HCT116 (cell line): ENCODE data around the gene DAPP1. TPM values are rescaled to one million over a fixed set of nuclear protein-coding genes. Genes with fewer than 3 reads are reported as not detected.
A peak's percentile ranks its signal among the peaks of the same experiment; 100 is the strongest.

Experiments
- ATAC-seq: fragments of 200-7000 bp; cut with Tn5 transposase; 2 replicates; pipeline ENCODE4 v1.9.1; 2020; ENCODE audit warnings: mild to moderate bottlenecking, moderate library complexity
- BruUV-seq: library from RNA; stranded (reverse); fragments of 400-500 nt; replicated peaks from 2 replicates; lab custom pipeline; 2021; lab: Mats Ljungman, UMichigan
- CTCF ChIA-PET: fragments of 300-600 bp; sonication (Branson Sonifier 250); formaldehyde crosslinking; loops from one replicate; lab custom pipeline; 2021; ENCODE audit warnings: antibody characterized with exemption; lab: Charles Lee
- POLR2A ChIA-PET: fragments of 300-600, 350-600 bp; sonication (Branson Sonifier 250); formaldehyde crosslinking; loops from one replicate; lab custom pipeline; 2021; ENCODE audit warnings: antibody characterized with exemption; lab: Charles Lee
- RAD21 ChIA-PET, 2 experiments: fragments of 300-600 bp; sonication (Branson Sonifier 250); formaldehyde crosslinking; loops; one replicate each; lab custom pipeline; 2023; ENCODE audit warnings: low total read pairs in 2 of 2; ENCODE audit not compliant: uncharacterized antibody in 2 of 2, unreplicated experiment in 2 of 2, low non-redundant PET in 1 of 2; lab: Charles Lee
- DNase-seq: peaks from one replicate; pipeline ENCODE4 v3.0.0-alpha.2; 2010; ENCODE audit warnings: low read depth, low spot score
- H2AFZ ChIP-seq: fragments of 200-600 bp; shearing (Covaris generic), sonication (generic); 2 replicates; pipeline ENCODE4 v1.6.1; 2017; ENCODE audit warnings: low read depth, mixed run types, mixed read lengths, antibody characterized with exemption, low read length; ENCODE audit not compliant: poor library complexity, severe bottlenecking
- H3K27ac ChIP-seq: 2 replicates; pipeline ENCODE4 v1.5.1; 2012; ENCODE audit warnings: low read depth, low read length
- H3K27me3 ChIP-seq: fragments of 200-600 bp; sonication (generic); 2 replicates; pipeline ENCODE4 v1.6.1; 2016; ENCODE audit warnings: mixed run types, low read length, mixed read lengths; ENCODE audit not compliant: insufficient read depth
- H3K36me3 ChIP-seq, 2 experiments: fragments of 200-500 bp in 1 of 2; fragments of 200-600 bp in 1 of 2; sonication (Bioruptor generic) in 1 of 2; sonication (generic) in 1 of 2; 2 replicates each; pipeline versions ENCODE4 v1.5.1 to v1.6.1; 2014 to 2016; ENCODE audit warnings: low read length in 2 of 2, inconsistent platforms in 1 of 2, mixed read lengths in 1 of 2, mixed run types in 1 of 2; ENCODE audit not compliant: insufficient read depth in 2 of 2, control insufficient read depth in 1 of 2
- H3K4me1 ChIP-seq, 2 experiments: fragments of 200-600 bp in 1 of 2; sonication (generic) in 1 of 2; 2 replicates each; pipeline versions ENCODE4 v1.5.1 to v1.6.1; 2012 to 2017; ENCODE audit warnings: low read length in 2 of 2, inconsistent platforms in 1 of 2, mild to moderate bottlenecking in 1 of 2, mixed read lengths in 1 of 2, mixed run types in 1 of 2, moderate library complexity in 1 of 2; ENCODE audit not compliant: insufficient read depth in 2 of 2, control insufficient read depth in 1 of 2
- H3K4me2 ChIP-seq: fragments of 200-600 bp; sonication (generic); 2 replicates; pipeline ENCODE4 v1.6.1; 2017; ENCODE audit warnings: mixed run types, low read length, mixed read lengths
- H3K4me3 ChIP-seq, 2 experiments: fragments of 200-600 bp in 1 of 2; sonication (generic) in 1 of 2; replicated peaks in 1 of 2; 2 replicates each; pipeline ENCODE4 v1.5.1; 2011 to 2016; ENCODE audit warnings: low read length in 2 of 2, control low read depth in 1 of 2, low read depth in 1 of 2, mild to moderate bottlenecking in 1 of 2, mixed read lengths in 1 of 2, mixed run types in 1 of 2
- H3K79me2 ChIP-seq: fragments of 200-600 bp; sonication (generic); 2 replicates; pipeline ENCODE4 v1.6.1; 2017; ENCODE audit warnings: mild to moderate bottlenecking, mixed run types, low read length, moderate library complexity, mixed read lengths; ENCODE audit not compliant: insufficient read depth
- H3K9ac ChIP-seq: fragments of 200-600 bp; sonication (generic); 2 replicates; pipeline ENCODE4 v1.6.1; 2016; ENCODE audit warnings: low read length, mixed read lengths
- H3K9me2 ChIP-seq: fragments of 200-600 bp; sonication (generic), shearing (Covaris generic); 2 replicates; pipeline ENCODE4 v1.6.1; 2017; ENCODE audit warnings: mixed run types, mild to moderate bottlenecking, moderate library complexity; ENCODE audit not compliant: insufficient read depth
- H3K9me3 ChIP-seq, 2 experiments: fragments of 200-500 bp in 1 of 2; fragments of 200-600 bp in 1 of 2; sonication (Bioruptor generic) in 1 of 2; sonication (generic) in 1 of 2; 2 replicates each; pipeline ENCODE4 v1.6.1; 2014 to 2017; ENCODE audit warnings: low read length in 2 of 2, mixed read lengths in 2 of 2, inconsistent platforms in 1 of 2, low read depth in 1 of 2, mild to moderate bottlenecking in 1 of 2, mixed run types in 1 of 2, moderate library complexity in 1 of 2; ENCODE audit not compliant: control insufficient read depth in 1 of 2, insufficient read depth in 1 of 2
- H4K20me1 ChIP-seq: fragments of 200-600 bp; sonication (generic), shearing (Covaris generic); 2 replicates; pipeline ENCODE4 v1.6.1; 2017; ENCODE audit warnings: mixed run types, mild to moderate bottlenecking, moderate library complexity; ENCODE audit not compliant: insufficient read depth
- EGR1 ChIP-seq: IDR thresholded peaks from 2 replicates; pipeline ENCODE4 v1.6.1; 2012; ENCODE audit warnings: low read depth
- ELF1 ChIP-seq: IDR thresholded peaks from 2 replicates; pipeline ENCODE4 v1.6.1; 2012; ENCODE audit warnings: low read depth, borderline replicate concordance
- EZH2 ChIP-seq: fragments of 200-600 bp; sonication (generic); IDR thresholded peaks from 2 replicates; pipeline ENCODE4 v1.6.1; 2017; ENCODE audit warnings: antibody characterized with exemption, mixed run types
- EZH2phosphoT487 ChIP-seq: fragments of 200-600 bp; IDR thresholded peaks from 2 replicates; pipeline ENCODE4 v1.6.1; 2018; ENCODE audit warnings: antibody characterized with exemption, borderline replicate concordance
- POLR2AphosphoS5 ChIP-seq: IDR thresholded peaks from 2 replicates; pipeline ENCODE4 v1.6.1; 2011; ENCODE audit warnings: mild to moderate bottlenecking, low read depth, low read length, moderate library complexity
- SP1 ChIP-seq: IDR thresholded peaks from 2 replicates; pipeline ENCODE4 v1.6.1; 2012; ENCODE audit warnings: low read depth
- SRF ChIP-seq: IDR thresholded peaks from 2 replicates; pipeline ENCODE4 v1.6.1; 2012; ENCODE audit warnings: low read depth
- TCF7L2 ChIP-seq: IDR thresholded peaks from 2 replicates; pipeline ENCODE4 v1.7.0; 2011; ENCODE audit warnings: borderline replicate concordance, inconsistent platforms; ENCODE audit not compliant: insufficient read depth, insufficient read length; ENCODE audit errors: extremely low read depth
- YY1 ChIP-seq: IDR thresholded peaks from 2 replicates; pipeline ENCODE4 v1.6.1; 2011; ENCODE audit warnings: low read length, low read depth, moderate library complexity, mild to moderate bottlenecking; ENCODE audit not compliant: insufficient replicate concordance; ENCODE audit errors: extremely low read depth
- ZFX ChIP-seq: fragments of 450-650 bp; IDR thresholded peaks from 2 replicates; pipeline ENCODE4 v1.6.1; 2017
- ZNF274 ChIP-seq: fragments of 200-500 bp; sonication (Bioruptor generic); IDR thresholded peaks from 2 replicates; pipeline ENCODE4 v1.6.1; 2014; ENCODE audit warnings: mild to moderate bottlenecking, low read depth, low read length, inconsistent platforms
- intact Hi-C: fragments of 100-400 bp; cut with micrococcal nuclease; formaldehyde crosslinking; loops from 2 replicates; pipeline ENCODE4 v1.10.0; 2022
- total RNA-seq: library from RNA; stranded (reverse); gene quantifications from one replicate; pipeline ENCODE4 v1.2.1, GENCODE V29; 2021; ENCODE audit not compliant: unreplicated experiment
- TF ChIP-seq, protein P1 (sequence below): IDR thresholded peaks from 2 replicates; pipeline ENCODE4 v1.6.1; 2012; ENCODE audit warnings: low read depth
- TF ChIP-seq, protein P2 (sequence below), 3 experiments: fragments of 200-600 bp in 1 of 3; sonication (generic) in 1 of 3; IDR thresholded peaks in 2 of 3; conservative IDR thresholded peaks in 1 of 3; 2 replicates each; pipeline ENCODE4 v1.5.1; 2012 to 2017; ENCODE audit warnings: low read depth in 2 of 3, low read length in 2 of 3, antibody characterized with exemption in 1 of 3, borderline replicate concordance in 1 of 3, control low read depth in 1 of 3, mild to moderate bottlenecking in 1 of 3, mixed read lengths in 1 of 3, mixed run types in 1 of 3, moderate library complexity in 1 of 3; ENCODE audit not compliant: insufficient read depth in 1 of 3
- TF ChIP-seq, protein P3 (sequence below): IDR thresholded peaks from 2 replicates; pipeline ENCODE4 v1.6.1; 2012
- TF ChIP-seq, protein P4 (sequence below): IDR thresholded peaks from 2 replicates; pipeline ENCODE4 v1.6.1; 2011; ENCODE audit warnings: mild to moderate bottlenecking, low read length, moderate library complexity; ENCODE audit not compliant: insufficient replicate concordance; ENCODE audit errors: extremely low read depth

Gene DAPP1
- total RNA-seq, 1 experiment from 2014 or later: 0.76 TPM

DNA sequence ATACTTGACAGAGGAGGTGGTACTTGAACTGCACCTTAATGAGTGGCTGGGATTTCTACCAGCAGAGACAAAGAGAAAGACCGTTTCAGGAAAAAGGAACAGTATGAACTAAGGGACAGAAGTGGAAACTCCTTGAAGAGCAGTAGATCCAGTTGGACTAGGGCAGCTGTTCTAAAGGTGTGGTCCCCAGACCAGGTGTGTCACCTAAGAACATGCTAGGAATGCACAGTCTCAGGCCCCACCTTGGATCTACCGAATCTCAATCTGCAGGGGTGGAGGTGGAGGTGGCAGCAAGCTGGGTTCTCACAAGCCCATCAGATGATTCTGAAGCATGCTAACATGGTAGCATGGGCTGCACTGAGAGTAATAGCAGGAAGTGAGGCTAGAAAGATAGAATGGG is 22.3 kb downstream of the DAPP1 start:
- ATAC-seq (0 out of 2 replicates have a peak, but pooled peaks have one; percentile 32), DNase-seq (no peak)
- H2AFZ ChIP-seq: no peak overlapping the region
- H3K9me3 ChIP-seq: no peaks in the 10 kb centered on the region
- H3K9ac ChIP-seq: no peak overlapping the region
- H3K4me3 ChIP-seq: no peak overlapping the region
- H3K4me2 ChIP-seq: peak overlapping the region; percentile 19; the same call in 1 of the 2 replicates
- H3K36me3 ChIP-seq: no peaks in the 10 kb centered on the region
- no peaks in the 10 kb centered on the region for H3K27me3 ChIP-seq
- ChIA-PET RAD21 (no interaction called here), CTCF (no interaction called here), POLR2A (no interaction called here)
- H3K27ac ChIP-seq: no peak overlapping the region
- TF ChIP-seq EZH2 (no peak), SRF (no peak), EGR1 (no peak), TCF7L2 (no peak), EZH2phosphoT487 (no peak), YY1 (no peak), POLR2AphosphoS5 (no peak), SP1 (no peak), ZNF274 (no peak), ZFX (no peak), ELF1 (no peak)
- TF ChIP-seq, protein P1, sequence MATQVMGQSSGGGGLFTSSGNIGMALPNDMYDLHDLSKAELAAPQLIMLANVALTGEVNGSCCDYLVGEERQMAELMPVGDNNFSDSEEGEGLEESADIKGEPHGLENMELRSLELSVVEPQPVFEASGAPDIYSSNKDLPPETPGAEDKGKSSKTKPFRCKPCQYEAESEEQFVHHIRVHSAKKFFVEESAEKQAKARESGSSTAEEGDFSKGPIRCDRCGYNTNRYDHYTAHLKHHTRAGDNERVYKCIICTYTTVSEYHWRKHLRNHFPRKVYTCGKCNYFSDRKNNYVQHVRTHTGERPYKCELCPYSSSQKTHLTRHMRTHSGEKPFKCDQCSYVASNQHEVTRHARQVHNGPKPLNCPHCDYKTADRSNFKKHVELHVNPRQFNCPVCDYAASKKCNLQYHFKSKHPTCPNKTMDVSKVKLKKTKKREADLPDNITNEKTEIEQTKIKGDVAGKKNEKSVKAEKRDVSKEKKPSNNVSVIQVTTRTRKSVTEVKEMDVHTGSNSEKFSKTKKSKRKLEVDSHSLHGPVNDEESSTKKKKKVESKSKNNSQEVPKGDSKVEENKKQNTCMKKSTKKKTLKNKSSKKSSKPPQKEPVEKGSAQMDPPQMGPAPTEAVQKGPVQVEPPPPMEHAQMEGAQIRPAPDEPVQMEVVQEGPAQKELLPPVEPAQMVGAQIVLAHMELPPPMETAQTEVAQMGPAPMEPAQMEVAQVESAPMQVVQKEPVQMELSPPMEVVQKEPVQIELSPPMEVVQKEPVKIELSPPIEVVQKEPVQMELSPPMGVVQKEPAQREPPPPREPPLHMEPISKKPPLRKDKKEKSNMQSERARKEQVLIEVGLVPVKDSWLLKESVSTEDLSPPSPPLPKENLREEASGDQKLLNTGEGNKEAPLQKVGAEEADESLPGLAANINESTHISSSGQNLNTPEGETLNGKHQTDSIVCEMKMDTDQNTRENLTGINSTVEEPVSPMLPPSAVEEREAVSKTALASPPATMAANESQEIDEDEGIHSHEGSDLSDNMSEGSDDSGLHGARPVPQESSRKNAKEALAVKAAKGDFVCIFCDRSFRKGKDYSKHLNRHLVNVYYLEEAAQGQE: no peak
- TF ChIP-seq, protein P2, sequence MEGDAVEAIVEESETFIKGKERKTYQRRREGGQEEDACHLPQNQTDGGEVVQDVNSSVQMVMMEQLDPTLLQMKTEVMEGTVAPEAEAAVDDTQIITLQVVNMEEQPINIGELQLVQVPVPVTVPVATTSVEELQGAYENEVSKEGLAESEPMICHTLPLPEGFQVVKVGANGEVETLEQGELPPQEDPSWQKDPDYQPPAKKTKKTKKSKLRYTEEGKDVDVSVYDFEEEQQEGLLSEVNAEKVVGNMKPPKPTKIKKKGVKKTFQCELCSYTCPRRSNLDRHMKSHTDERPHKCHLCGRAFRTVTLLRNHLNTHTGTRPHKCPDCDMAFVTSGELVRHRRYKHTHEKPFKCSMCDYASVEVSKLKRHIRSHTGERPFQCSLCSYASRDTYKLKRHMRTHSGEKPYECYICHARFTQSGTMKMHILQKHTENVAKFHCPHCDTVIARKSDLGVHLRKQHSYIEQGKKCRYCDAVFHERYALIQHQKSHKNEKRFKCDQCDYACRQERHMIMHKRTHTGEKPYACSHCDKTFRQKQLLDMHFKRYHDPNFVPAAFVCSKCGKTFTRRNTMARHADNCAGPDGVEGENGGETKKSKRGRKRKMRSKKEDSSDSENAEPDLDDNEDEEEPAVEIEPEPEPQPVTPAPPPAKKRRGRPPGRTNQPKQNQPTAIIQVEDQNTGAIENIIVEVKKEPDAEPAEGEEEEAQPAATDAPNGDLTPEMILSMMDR (IDR thresholded peaks at IDR 0.05 in 2 of 3, conservative IDR thresholded peaks at IDR 0.05 in 1 of 3; ENCODE audit: borderline replicate concordance in 1 of 3, insufficient read depth in 1 of 3, low read depth in 2 of 3, low read length in 2 of 3): no peak
- TF ChIP-seq, protein P3, sequence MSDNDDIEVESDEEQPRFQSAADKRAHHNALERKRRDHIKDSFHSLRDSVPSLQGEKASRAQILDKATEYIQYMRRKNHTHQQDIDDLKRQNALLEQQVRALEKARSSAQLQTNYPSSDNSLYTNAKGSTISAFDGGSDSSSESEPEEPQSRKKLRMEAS: no peak
- TF ChIP-seq, protein P4, sequence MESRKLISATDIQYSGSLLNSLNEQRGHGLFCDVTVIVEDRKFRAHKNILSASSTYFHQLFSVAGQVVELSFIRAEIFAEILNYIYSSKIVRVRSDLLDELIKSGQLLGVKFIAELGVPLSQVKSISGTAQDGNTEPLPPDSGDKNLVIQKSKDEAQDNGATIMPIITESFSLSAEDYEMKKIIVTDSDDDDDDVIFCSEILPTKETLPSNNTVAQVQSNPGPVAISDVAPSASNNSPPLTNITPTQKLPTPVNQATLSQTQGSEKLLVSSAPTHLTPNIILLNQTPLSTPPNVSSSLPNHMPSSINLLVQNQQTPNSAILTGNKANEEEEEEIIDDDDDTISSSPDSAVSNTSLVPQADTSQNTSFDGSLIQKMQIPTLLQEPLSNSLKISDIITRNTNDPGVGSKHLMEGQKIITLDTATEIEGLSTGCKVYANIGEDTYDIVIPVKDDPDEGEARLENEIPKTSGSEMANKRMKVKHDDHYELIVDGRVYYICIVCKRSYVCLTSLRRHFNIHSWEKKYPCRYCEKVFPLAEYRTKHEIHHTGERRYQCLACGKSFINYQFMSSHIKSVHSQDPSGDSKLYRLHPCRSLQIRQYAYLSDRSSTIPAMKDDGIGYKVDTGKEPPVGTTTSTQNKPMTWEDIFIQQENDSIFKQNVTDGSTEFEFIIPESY: no peak
- no TSS peak for BruUV-seq
- no peaks in the 10 kb centered on the region for H4K20me1 ChIP-seq
- intact Hi-C loops: no loop called here
- no peaks in the 10 kb centered on the region for H3K79me2 ChIP-seq
- H3K4me1 ChIP-seq: peaks cover 0 to 8% of the 10 kb centered on the region in 2 experiments; a peak in 2 of 4 replicates
- peaks cover 5% of the 10 kb centered on the region; the same call in 1 of the 2 replicates for H3K9me2 ChIP-seq
